Cardiac fibroblast (primary cell): ENCODE measurements around the gene CELSR1.

ENCODE experiments used
- DNase-seq, 2 donors: peaks; one replicate each; pipeline versions ENCODE4 v3.0.0 to v3.0.0-alpha.2; 2010; ENCODE audit warnings: low read depth in 2 of 2
- H3K4me3 ChIP-seq, 2 donors: replicated peaks in 1 of 2; 1 replicate in 1 of 2; 2 replicates in 1 of 2; pipeline ENCODE4 v1.5.1; 2011; ENCODE audit warnings: low read depth in 2 of 2, low read length in 2 of 2, mild to moderate bottlenecking in 2 of 2, moderate library complexity in 1 of 2
- TF ChIP-seq, protein P1 (sequence below): IDR thresholded peaks from one replicate; pipeline ENCODE4 v1.5.1; 2011; ENCODE audit warnings: low read depth, mild to moderate bottlenecking, low read length, inconsistent platforms

Gene CELSR1

DNA sequence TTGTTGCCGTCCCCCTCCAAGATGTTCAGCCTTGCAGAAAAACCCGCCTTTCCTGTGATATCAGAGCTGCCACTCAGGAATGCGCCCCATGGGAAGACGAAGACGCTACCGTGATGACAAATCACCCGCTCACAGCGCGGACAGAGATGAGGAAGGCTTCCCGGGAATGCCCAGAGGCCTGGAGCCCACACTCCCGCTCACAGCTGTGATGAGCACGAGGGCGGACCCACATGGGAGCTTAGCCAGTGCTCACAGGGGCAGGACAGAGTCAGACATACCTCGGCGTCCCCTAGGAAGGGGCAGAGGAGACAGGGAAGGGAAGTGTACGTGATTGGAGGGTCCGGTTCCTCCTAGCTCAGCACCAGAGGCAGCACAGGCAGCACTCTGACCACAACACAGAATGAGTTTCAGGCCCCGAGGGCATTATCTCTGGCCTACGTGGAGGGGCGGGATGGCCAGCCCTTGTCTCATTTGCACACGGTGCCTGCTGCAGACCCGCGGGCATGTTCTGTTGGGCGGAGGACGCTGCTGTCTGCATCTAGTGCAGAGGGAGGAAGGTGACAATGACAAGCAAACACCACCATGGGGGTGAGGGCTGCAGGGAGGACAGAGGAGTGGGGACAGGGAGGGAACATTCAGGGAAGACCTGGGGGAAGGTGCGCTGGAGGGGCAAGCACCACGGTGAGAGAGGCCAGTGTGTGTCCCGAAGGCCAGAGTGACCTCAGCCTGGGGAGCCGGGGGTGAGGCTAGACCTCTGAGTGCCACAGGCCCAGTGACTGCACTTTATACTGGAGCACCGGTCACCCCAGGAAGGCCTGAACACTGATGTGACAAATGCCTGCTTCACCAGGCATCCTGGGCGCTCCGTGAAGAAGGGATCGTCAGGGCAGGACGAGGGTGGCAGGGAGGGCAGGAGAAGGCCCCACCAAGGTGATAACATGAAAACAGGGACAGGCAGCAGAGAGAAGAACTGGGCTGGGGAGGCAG, 79.6 kb downstream of the CELSR1 start:
- TF ChIP-seq, protein P1, sequence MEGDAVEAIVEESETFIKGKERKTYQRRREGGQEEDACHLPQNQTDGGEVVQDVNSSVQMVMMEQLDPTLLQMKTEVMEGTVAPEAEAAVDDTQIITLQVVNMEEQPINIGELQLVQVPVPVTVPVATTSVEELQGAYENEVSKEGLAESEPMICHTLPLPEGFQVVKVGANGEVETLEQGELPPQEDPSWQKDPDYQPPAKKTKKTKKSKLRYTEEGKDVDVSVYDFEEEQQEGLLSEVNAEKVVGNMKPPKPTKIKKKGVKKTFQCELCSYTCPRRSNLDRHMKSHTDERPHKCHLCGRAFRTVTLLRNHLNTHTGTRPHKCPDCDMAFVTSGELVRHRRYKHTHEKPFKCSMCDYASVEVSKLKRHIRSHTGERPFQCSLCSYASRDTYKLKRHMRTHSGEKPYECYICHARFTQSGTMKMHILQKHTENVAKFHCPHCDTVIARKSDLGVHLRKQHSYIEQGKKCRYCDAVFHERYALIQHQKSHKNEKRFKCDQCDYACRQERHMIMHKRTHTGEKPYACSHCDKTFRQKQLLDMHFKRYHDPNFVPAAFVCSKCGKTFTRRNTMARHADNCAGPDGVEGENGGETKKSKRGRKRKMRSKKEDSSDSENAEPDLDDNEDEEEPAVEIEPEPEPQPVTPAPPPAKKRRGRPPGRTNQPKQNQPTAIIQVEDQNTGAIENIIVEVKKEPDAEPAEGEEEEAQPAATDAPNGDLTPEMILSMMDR: no peak
- no peak overlapping the region for H3K4me3 ChIP-seq
- peak; percentile 20 to 32 for DNase-seq

DNA sequence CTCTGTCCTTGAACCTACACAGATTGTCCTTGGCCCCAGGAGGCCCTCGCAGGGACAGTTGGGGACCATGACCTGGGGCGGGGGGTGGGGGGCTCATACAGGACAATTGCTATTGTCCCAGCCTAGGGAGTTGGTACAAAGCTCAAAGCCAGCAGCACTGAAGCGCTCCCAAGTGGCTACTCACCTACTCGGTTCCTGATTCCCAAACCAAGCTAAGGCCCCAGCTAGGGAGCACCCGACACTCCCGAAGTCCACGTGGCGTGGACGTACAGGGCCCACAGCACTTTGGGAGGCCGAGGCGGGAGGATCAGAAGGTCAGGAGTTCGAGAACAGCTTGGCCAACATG, 80.6 kb downstream of the CELSR1 start:
- H3K4me3 ChIP-seq: no peak overlapping the region
- TF ChIP-seq, protein P1: no peak
- no peak for DNase-seq

DNA sequence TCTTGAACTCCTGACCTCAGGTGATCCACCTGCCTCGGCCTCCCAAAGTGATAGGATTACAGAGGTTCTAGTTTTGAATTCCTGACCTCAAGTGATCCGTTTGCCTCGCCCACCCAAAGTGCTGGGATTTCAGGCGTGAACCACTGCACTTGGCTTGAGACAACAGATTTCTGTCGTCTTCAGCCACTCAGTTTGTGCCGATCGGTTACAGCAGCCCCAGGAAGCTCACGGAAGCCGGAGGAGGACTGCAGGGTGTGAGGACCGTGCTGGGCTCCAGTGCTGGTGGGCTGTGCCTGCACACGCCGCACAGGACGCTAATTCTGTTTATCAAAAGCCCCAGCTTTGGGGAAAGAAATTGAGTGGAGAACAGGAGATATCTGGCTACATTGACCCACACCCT, 82.0 kb downstream of the CELSR1 start:
- H3K4me3 ChIP-seq: no peak overlapping the region
- TF ChIP-seq, protein P1: no peak
- no peak for DNase-seq

DNA sequence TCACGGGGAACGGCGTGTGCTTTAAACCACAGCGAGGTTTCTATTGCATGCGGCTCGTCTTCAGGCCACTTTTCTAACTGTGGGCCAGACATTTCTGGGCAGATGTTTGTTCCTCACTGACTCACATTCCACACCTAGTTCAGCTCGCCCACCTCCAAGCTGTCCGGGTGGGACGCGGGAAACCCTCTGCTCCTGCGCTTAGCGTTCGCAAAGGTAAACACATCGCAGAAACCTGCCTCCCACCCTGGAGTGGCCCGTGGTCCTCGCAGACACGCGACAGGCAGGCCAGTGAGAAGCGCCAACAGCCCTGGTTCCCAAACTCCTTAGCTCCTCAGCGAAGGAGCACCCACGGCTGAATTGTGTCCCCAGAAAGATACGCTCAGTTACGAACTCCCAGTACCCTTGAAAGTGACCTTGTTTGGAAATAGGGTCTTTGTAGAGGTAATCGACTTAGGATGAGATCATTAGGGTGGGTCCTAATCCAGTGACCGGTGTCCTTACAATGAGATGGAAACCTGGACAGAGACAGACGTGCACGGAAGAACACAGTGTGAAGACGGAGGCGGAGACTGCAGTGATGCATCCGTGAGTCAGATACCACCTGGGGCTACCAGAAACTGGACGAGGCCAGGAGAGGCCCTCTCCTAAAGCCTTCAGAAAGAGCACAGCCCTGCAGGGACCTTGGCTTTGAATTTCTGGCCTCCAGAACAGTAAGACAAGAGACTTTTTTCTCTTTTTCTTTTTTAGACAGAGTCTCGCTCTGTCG, 82.7 kb downstream of the CELSR1 start:
- H3K4me3 ChIP-seq: no peak overlapping the region
- no peak for DNase-seq
- TF ChIP-seq, protein P1: no peak

DNA sequence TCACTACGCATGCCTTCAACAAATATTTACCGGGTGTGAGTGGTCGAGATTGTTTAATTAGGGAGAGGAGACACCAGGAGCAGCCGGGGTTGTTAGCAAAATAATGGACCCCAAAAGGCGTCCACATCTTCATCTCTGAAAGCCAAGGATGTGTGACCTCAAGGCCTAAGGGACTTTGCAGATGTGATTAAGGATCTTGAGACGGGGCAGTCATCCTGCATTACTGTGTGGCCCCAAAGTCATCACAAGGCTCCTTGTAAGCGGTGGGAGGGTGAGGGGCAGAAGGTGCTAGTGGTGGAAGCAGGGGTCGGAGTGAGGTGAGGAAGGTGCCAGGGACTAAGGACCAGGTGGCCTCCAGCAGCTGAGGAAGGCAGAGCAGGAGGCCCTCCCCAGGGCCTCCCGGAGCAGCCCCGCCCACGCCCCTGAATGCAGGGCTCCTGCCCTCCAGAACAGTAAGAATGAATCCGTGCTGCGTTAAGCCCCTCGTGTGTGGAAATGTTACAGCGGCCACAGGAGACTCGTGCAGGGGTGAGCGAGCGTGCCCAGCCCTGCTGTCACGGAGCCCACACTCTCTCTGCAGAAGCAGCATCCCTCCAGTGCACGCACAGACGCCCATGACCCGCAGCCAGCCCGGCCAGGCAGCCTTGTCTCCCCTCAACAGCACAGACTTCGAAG, 83.5 kb downstream of the CELSR1 start:
- TF ChIP-seq, protein P1: no peak
- no peak for DNase-seq
- no peak overlapping the region for H3K4me3 ChIP-seq

DNA sequence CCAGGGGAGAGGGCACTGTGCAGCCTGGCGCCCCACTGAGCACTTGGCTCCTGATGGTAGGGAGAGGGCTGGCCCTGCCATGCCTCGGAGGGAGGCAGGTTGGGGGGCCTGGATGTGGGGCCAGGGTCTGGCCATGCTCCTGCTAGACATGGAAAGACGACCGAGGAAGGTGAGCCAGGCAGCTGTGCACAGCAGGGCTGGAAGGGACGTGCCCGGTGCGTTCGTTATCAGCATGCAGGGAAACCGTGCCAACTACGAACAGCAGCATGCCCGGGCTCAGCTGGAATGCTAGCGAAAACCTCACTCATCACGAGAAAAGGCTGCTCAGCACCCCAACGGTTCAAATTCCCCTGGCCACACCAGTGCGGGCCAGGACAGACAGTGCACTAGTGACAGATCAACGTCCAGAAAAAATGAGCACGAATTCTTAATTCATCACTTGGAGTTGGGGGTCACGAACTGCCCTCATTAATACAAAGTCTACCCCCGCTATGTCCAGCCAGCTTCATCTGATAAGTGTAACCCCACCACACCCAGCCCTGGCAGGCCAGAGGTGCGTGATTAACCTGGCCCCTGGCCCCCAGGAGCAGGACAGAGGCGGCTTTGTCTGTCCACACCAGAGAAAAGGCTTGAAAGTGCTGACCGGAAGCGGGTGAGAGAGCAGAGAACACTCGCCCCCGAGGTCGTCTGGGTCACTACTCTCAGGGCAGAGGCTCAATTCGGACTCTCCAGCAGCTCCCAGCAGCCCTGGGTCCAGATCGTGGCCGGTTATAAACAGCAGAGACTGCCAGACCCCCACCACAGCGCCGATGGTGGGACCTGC, 84.2 kb downstream of the CELSR1 start:
- TF ChIP-seq, protein P1: no peak
- no peak overlapping the region for H3K4me3 ChIP-seq
- DNase-seq: peak in 1 of 2 donors; percentile 24
